Mucosa of rectum (tissue), 2 donors: ENCODE measurements around the gene ESYT1.

ENCODE experiments used
- H3K27ac ChIP-seq, 2 donors: one replicate each; pipeline ENCODE4 v1.7.0; 2013; ENCODE audit warnings: inconsistent platforms in 2 of 2, low read depth in 2 of 2, low read length in 2 of 2
- H3K27me3 ChIP-seq, 2 donors: one replicate each; pipeline ENCODE4 v1.7.0; 2013; ENCODE audit warnings: low read length in 2 of 2; ENCODE audit not compliant: control insufficient read depth in 2 of 2, insufficient read depth in 2 of 2
- H3K36me3 ChIP-seq, 2 donors: one replicate each; pipeline ENCODE4 v1.7.0; 2013; ENCODE audit warnings: low read length in 2 of 2; ENCODE audit not compliant: control insufficient read depth in 2 of 2, insufficient read depth in 2 of 2
- H3K4me1 ChIP-seq, 2 donors: one replicate each; pipeline ENCODE4 v1.7.0; 2013; ENCODE audit warnings: low read length in 2 of 2, mild to moderate bottlenecking in 1 of 2; ENCODE audit not compliant: control insufficient read depth in 2 of 2, insufficient read depth in 2 of 2
- H3K4me3 ChIP-seq, 2 donors: one replicate each; pipeline ENCODE4 v1.7.0; 2013; ENCODE audit warnings: low read length in 2 of 2
- H3K9ac ChIP-seq, 2 donors: one replicate each; pipeline ENCODE4 v1.7.0; 2013; ENCODE audit warnings: low read length in 2 of 2, low read depth in 1 of 2, mild to moderate bottlenecking in 1 of 2
- H3K9me3 ChIP-seq, 2 donors: one replicate each; pipeline ENCODE4 v1.7.0; 2013; ENCODE audit warnings: low read length in 2 of 2; ENCODE audit not compliant: control insufficient read depth in 2 of 2
- donor health status: healthy.
- donor health status: Normal muscosa, but diverticular disease.

Gene ESYT1

GRCh38 chr12:56103823-56104108, 24.3 kb upstream of the ESYT1 start:
- no peaks in the 10 kb centered on the region for H3K9me3 ChIP-seq
- peak overlapping the region; percentile 87 to 89 for H3K27ac ChIP-seq
- no peaks in the 10 kb centered on the region for H3K27me3 ChIP-seq
- H3K9ac ChIP-seq: peak overlapping the region; percentile 82 to 83
- peak overlapping the region; percentile 81 to 90 for H3K4me3 ChIP-seq
- H3K36me3 ChIP-seq: peaks cover 42% of the 10 kb centered on the region in 2 donors
- peaks cover 16 to 25% of the 10 kb centered on the region in 2 donors for H3K4me1 ChIP-seq

- Histone ChIP-seq H3K9ac (peak within 1 kb of the TSS; percentile 82 to 89), H3K27me3 (no peaks in the 10 kb centered on the region), H3K9me3 (no peaks in the 10 kb centered on the region), H3K4me1 (peaks cover 16 to 25% of the 10 kb centered on the region in 2 donors), H3K36me3 (peaks cover 42% of the 10 kb centered on the region in 2 donors), H3K4me3 (peak within 1 kb of the TSS; percentile 81 to 90), H3K27ac (peak within 1 kb of the TSS; percentile 87 to 89)
Measured at GRCh38 chr12:56104109-56104814, 23.8 kb upstream of the ESYT1 start, which contains the start of gene PA2G4. Gene PA2G4, plus strand, starts transcription at chr12:56104559. Its CDS starts 179 bp downstream, at chr12:56104738.

GRCh38 chr12:56104815-56105608, 23.1 kb upstream of the ESYT1 start:
- H3K9ac ChIP-seq: peak overlapping the region; percentile 82 to 89

GRCh38 chr12:56105609-56105902, 22.5 kb upstream of the ESYT1 start:
- Histone ChIP-seq H3K36me3 (peaks cover 45 to 46% of the 10 kb centered on the region in 2 donors), H3K27ac (no peak overlapping the region), H3K9me3 (no peaks in the 10 kb centered on the region), H3K27me3 (no peaks in the 10 kb centered on the region), H3K4me1 (peaks cover 16 to 25% of the 10 kb centered on the region in 2 donors), H3K4me3 (peak overlapping the region; percentile 81 to 90), H3K9ac (peak overlapping the region; percentile 82 to 89)

More at GRCh38 chr12:56104815-56105608, 23.1 kb upstream of the ESYT1 start:
- peak overlapping the region; percentile 81 to 90 for H3K4me3 ChIP-seq
- H3K9me3 ChIP-seq: no peaks in the 10 kb centered on the region
- H3K4me1 ChIP-seq: peaks cover 16 to 25% of the 10 kb centered on the region in 2 donors
- peak overlapping the region; percentile 87 to 89 for H3K27ac ChIP-seq
- H3K27me3 ChIP-seq: no peaks in the 10 kb centered on the region
- peaks cover 42 to 43% of the 10 kb centered on the region in 2 donors for H3K36me3 ChIP-seq

GRCh38 chr12:56107242-56107641, 20.8 kb upstream of the ESYT1 start:
- Histone ChIP-seq H3K36me3 (peaks cover 45 to 51% of the 10 kb centered on the region in 2 donors), H3K27ac (no peak overlapping the region), H3K9ac (no peak overlapping the region), H3K9me3 (no peaks in the 10 kb centered on the region), H3K4me3 (no peak overlapping the region), H3K27me3 (no peaks in the 10 kb centered on the region), H3K4me1 (peaks cover 16 to 25% of the 10 kb centered on the region in 2 donors)

GRCh38 chr12:56110571-56110970, 17.5 kb upstream of the ESYT1 start:
- Histone ChIP-seq H3K27me3 (no peaks in the 10 kb centered on the region), H3K36me3 (peaks cover 49 to 64% of the 10 kb centered on the region in 2 donors), H3K4me3 (no peak overlapping the region), H3K4me1 (peaks cover 8 to 10% of the 10 kb centered on the region in 2 donors), H3K9me3 (no peaks in the 10 kb centered on the region), H3K9ac (no peak overlapping the region), H3K27ac (no peak overlapping the region)

- Histone ChIP-seq H3K36me3 (peaks cover 28 to 42% of the 10 kb centered on the region in 2 donors), H3K4me1 (peaks cover 9 to 12% of the 10 kb centered on the region in 2 donors), H3K9me3 (no peaks in the 10 kb centered on the region), H3K27me3 (no peaks in the 10 kb centered on the region), H3K9ac (no peak overlapping the region), H3K4me3 (no peak overlapping the region), H3K27ac (no peak overlapping the region)
Measured at GRCh38 chr12:56114084-56114483, 14.0 kb upstream of the ESYT1 start.

GRCh38 chr12:56115329-56115728, 12.7 kb upstream of the ESYT1 start:
- H3K4me1 ChIP-seq: peaks cover 18 to 20% of the 10 kb centered on the region in 2 donors
- no peaks in the 10 kb centered on the region for H3K27me3 ChIP-seq
- H3K9ac ChIP-seq: peak overlapping the region; percentile 91 to 99
- no peaks in the 10 kb centered on the region for H3K9me3 ChIP-seq
- H3K27ac ChIP-seq: peak overlapping the region in 1 of 2 donors; percentile 96
- H3K36me3 ChIP-seq: peaks cover 21 to 31% of the 10 kb centered on the region in 2 donors
- H3K4me3 ChIP-seq: peak overlapping the region; percentile 82 to 92

- peak within 1 kb of the TSS; percentile 91 to 99 for H3K9ac ChIP-seq
- no peaks in the 10 kb centered on the region for H3K9me3 ChIP-seq
- no peaks in the 10 kb centered on the region for H3K27me3 ChIP-seq
- peak within 1 kb of the TSS; percentile 82 to 92 for H3K4me3 ChIP-seq
- peaks cover 18 to 20% of the 10 kb centered on the region in 2 donors for H3K4me1 ChIP-seq
- peaks cover 17 to 32% of the 10 kb centered on the region in 2 donors for H3K36me3 ChIP-seq
- H3K27ac ChIP-seq: peak within 1 kb of the TSS; percentile 94 to 96
Measured at GRCh38 chr12:56116267-56117081, 11.6 kb upstream of the ESYT1 start, which contains the start of gene RPL41. Gene RPL41, plus strand, starts transcription at chr12:56116633.
